ENCODE results near the gene CGRRF1. TPM values are rescaled to one million over a fixed set of nuclear protein-coding genes. Genes with fewer than 3 reads are reported as not detected.

The CGRRF1 gene
- total and polyA plus RNA-seq, 2 donors, result 17.0 to 28.3 TPM

DNA sequence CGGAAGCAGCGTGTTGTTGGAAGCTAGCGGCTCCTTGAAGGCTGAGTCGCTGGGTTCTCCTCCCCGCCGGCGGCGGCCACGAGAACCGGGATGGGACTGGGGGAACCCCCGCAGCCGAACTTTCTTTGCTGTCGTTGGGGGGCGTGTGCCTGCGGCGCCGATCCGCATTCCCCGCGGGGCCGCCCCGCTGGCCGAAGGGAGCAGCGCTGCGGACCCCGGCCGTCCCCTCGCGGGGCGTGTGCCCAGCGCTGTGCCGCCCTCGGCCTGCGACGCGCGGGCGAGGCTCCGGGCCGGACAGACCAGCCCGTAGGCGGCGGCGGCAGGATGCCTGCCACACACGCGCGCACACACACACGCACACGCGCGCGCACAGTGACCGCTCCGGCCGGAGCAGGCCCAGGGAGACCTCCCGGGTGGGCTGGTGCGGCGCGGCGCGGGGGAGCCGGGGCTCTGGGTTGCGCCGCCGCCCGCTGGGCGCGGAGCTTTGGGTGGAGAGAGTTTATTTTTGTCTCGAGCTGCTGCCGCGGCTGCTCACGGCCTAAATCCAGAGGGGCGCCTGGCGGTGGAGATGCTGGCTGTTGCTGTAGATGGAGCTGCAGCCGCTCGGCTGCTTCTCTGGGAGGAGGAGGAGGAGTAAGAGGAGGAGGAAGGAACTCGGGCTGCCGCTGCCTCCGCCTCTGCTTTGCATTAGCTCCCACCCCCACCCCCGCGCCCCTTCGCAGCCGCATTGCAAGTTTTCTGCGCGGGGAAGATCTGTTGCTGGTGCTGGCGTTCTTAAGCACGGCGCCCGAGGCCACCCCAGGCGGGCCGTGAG is 56.9 kb downstream of the CGRRF1 start, which contains the start of gene SAMD4A:
Gene SAMD4A, plus strand, starts transcription at position 719 of the 814 bp plus-strand sequence. CDS start 789 bp downstream, outside the sequence.
- WGBS, result under 1% methylated on average over 91 of the region's 91 CpGs

DNA sequence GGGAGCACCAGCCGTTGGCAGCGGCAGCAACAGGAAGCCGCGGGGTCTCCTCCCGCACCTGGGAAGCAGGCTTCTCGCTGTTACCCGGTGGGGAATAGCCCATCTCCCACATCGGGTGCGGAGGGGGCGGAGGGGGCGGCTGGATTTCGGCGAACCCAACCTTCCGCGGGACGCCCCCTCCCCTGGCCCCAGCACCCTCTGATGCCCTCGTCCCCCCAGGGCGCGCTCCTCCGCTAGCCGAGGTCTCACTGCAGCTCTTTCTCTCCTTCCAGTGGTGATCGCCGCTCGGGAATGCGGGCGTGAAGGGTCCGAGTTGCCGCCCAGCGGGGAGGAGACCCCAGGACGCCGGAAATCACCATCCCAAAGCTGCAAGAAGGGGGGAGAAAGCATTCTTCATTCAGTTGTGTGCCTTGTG is 57.5 kb downstream of the CGRRF1 start:
- H3K4me1 ChIP-seq (ENCODE audit: insufficient read depth), result no peaks in the 10 kb centered on the region
- WGBS, result under 1% methylated on average over 31 of the region's 31 CpGs
- DNase-seq (ENCODE audit: extremely low spot score), result no peak
- H3K27ac ChIP-seq (ENCODE audit: low read depth), result peak overlapping the region; percentile 96
- H3K36me3 ChIP-seq (ENCODE audit: insufficient read depth), result no peaks in the 10 kb centered on the region
- peak overlapping the region; percentile 75 for H3K4me3 ChIP-seq (ENCODE audit: low read depth, low read length)

More for the DNA sequence above, 56.9 kb downstream of the CGRRF1 start, which contains the start of gene SAMD4A:
- peak within 1 kb of the TSS; percentile 75 for H3K4me3 ChIP-seq (ENCODE audit: low read depth, low read length)
- H3K36me3 ChIP-seq (ENCODE audit: insufficient read depth), result no peaks in the 10 kb centered on the region
- no peaks in the 10 kb centered on the region for H3K4me1 ChIP-seq (ENCODE audit: insufficient read depth)
- DNase-seq (ENCODE audit: extremely low spot score), result no peak
- peak within 1 kb of the TSS; percentile 96 for H3K27ac ChIP-seq (ENCODE audit: low read depth)

DNA sequence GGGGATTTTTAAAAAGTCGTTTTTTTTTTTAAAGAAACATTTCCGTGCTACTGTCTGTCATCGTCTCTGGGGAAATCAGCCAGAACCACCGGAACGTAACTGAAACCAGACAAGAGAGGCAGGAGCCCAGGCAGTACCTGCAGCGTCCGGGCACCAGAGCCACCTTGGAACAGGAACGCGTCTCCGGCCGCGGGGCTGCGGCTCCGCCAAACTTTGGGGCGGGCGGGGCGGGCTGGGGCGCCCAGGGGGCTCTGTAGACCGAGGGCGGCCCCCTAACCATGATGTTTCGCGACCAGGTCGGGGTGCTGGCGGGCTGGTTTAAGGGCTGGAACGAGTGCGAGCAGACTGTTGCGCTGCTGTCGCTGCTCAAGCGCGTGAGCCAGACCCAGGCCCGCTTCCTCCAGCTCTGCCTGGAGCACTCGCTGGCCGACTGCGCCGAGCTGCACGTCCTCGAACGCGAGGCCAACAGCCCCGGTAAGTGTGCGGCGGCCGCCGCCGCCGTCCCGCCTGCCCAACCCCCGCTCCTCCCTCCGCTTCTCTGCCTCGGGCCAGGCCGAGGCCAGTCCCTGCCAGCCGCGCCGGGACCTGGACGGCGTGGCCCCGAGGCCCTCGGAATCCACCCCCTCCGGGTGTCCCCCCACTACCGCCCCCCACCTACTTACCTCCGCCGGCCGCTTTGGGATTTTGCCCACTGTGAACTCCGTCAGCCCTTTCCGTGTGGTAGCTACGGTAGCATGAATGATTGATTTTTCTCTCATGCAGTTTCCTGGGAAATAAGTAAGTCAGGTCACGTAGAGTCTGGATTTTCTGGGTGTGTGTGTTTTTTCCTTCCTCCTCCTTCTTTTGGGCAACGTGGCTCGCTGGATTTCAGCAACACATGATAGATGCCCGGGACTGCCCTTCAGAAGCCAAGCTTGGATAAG is 58.2 kb downstream of the CGRRF1 start:
- Histone ChIP-seq H3K27ac (ENCODE audit: low read depth) (peak overlapping the region; percentile 96), H3K4me3 (ENCODE audit: low read depth, low read length) (peak overlapping the region; percentile 75), H3K36me3 (ENCODE audit: insufficient read depth) (no peaks in the 10 kb centered on the region), H3K4me1 (ENCODE audit: insufficient read depth) (no peaks in the 10 kb centered on the region)
- DNase-seq (ENCODE audit: extremely low spot score), result no peak
- WGBS, result under 1% methylated on average over 70 of the region's 70 CpGs

DNA sequence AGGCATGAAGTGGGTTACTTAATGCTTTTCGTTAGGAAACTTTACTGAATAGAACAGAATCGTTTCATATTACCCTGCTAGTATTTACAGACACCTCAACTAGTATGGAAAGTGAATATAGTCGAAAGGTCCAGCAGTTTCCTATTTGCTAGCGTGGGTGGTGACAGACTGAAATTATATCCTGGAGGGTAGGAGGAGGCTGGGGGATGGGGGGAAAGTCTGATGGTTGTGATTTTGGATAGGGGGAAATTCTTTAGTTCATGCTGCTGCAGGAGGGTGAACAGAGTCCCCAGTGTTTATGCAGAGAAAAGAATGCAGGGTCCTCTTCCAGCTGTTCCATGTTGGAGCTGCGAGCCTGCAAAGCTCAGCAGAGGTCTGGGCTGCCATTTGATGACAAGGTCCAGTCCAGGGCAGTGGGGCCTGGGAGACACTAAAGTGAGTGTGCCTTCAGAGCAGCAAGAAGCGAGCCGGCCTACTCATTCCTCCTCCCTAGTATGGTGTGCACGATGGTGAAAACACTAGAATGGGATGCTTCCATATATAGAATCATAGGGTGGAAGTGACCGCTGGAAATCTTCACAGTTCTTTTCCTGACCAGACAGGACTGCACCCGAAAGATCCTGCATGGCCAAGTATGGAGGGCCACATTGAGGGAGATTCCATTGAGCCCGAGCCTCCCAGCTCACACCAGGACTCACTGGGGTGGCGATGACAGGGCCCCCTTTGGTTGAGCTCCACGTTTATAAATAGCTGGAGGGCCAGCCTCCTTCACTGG is 59.3 kb downstream of the CGRRF1 start:
- H3K4me1 ChIP-seq (ENCODE audit: insufficient read depth), result no peaks in the 10 kb centered on the region
- no peak for DNase-seq (ENCODE audit: extremely low spot score)
- 24% methylated on average over 13 of the region's 13 CpGs for WGBS

DNA sequence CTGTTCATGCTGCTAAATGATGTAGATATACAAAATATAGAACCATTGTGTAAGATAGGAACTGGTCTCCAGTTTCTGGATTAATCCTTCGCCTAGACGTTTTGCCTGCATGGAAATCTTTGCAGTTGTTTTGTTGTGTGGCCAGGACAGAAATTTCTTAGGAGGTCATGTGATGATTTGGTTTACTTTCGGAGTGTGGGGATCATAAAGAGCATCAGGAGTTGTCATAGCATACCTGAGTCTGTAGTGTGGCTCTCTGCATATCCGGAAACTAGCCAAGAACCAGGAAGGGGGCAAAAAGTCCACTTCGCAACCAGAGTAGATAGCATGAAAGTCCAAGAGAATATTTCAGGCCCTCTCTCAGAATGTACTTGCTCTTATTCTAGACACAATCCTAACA is 60.3 kb downstream of the CGRRF1 start:
- no peak overlapping the region for H3K27ac ChIP-seq (ENCODE audit: low read depth)
- WGBS, result 66% methylated on average over 5 of the region's 5 CpGs
- H3K36me3 ChIP-seq (ENCODE audit: insufficient read depth), result no peaks in the 10 kb centered on the region
- H3K4me3 ChIP-seq (ENCODE audit: low read depth, low read length), result no peak overlapping the region
- H3K4me1 ChIP-seq (ENCODE audit: insufficient read depth), result no peaks in the 10 kb centered on the region
- DNase-seq (ENCODE audit: extremely low spot score), result no peak

More for the DNA sequence above, 59.3 kb downstream of the CGRRF1 start:
- Histone ChIP-seq H3K36me3 (ENCODE audit: insufficient read depth) (no peaks in the 10 kb centered on the region), H3K27ac (ENCODE audit: low read depth) (peak overlapping the region; percentile 41), H3K4me3 (ENCODE audit: low read depth, low read length) (no peak overlapping the region)

DNA sequence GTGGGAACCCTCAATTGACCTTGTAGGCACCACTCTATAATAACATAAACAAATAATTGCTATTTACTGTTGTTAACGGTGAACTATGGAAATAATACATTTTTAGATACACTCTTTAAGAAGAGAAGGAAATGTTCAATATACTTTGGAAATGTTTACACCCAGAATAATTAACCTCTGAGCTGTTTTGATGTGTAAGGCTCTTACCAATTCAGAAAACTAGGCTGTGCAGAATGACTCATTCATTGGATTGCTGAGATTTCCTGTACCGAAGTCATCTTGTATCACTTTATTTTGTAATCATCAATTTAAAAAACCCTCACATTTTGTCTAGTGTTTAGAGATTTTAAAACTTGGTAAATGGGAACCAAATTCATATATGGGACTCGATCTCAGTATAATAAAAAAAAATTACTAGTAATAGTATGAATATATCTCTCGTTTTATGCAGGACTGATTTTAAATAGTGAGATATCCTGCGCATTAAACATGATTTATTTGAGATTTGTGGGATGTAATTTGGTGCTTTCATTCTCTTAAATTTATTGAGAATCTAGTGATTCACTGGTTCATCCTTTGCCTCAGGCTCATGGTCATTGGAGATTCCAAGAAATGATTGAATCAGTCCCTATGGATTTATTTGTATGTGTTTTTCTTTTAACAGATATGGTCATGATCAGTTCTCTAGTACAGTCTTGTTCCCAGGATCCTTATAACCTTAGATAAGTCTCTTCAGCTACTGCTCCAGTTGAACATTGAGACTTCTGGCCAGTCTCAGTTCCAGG is 61.1 kb downstream of the CGRRF1 start:
- Histone ChIP-seq H3K36me3 (ENCODE audit: insufficient read depth) (no peaks in the 10 kb centered on the region), H3K4me1 (ENCODE audit: insufficient read depth) (no peaks in the 10 kb centered on the region), H3K27ac (ENCODE audit: low read depth) (no peak overlapping the region), H3K4me3 (ENCODE audit: low read depth, low read length) (no peak overlapping the region)
- 64% methylated on average over 5 of the region's 5 CpGs for WGBS
- no peak for DNase-seq (ENCODE audit: extremely low spot score)

DNA sequence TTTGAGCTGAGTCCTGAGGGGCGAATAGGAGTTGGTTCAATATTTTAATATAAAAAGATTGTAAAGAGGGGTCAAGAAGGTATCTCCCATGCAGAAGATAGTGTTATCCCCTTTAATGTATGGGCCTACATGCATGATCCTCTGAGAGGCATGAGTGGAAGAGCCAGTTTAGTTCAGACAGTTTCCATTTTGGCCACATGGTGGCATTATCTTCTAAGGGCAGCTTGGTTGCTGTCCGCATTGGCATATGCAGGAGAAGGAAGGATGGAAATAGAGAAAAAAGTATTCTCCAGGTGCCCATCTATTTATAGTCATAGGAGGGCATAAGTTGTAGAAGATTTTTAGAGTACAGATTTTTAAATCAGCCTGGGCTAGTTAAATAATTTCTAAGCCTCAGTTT is 62.6 kb downstream of the CGRRF1 start:
- H3K36me3 ChIP-seq (ENCODE audit: insufficient read depth), result no peaks in the 10 kb centered on the region
- 98% methylated on average over 2 of the region's 2 CpGs for WGBS
- no peak for DNase-seq (ENCODE audit: extremely low spot score)
- no peak overlapping the region for H3K27ac ChIP-seq (ENCODE audit: low read depth)
- no peaks in the 10 kb centered on the region for H3K4me1 ChIP-seq (ENCODE audit: insufficient read depth)
- no peak overlapping the region for H3K4me3 ChIP-seq (ENCODE audit: low read depth, low read length)

DNA sequence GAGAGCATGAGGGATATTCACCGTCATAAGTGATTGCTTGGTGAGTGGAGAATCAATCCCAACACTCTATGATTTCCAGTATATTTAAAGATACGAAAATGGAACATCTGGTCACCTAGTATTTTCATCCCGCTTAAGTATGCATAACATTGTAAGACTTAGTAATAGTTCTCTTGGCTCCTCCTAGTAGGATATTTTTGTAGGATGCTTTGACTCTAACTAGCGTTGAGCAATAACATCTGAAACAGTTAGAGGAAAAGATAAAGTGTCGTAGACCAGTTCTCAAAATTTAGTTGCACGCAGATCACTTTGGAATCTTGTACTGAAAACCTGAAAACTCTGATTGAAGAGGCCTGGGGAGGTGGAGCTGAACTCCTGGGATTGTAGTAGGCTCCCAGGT is 64.8 kb downstream of the CGRRF1 start:
- WGBS, result 84% methylated on average over 6 of the region's 6 CpGs
- Histone ChIP-seq H3K36me3 (ENCODE audit: insufficient read depth) (no peaks in the 10 kb centered on the region), H3K4me3 (ENCODE audit: low read depth, low read length) (no peak overlapping the region), H3K27ac (ENCODE audit: low read depth) (no peak overlapping the region), H3K4me1 (ENCODE audit: insufficient read depth) (no peaks in the 10 kb centered on the region)
- DNase-seq (ENCODE audit: extremely low spot score), result no peak

DNA sequence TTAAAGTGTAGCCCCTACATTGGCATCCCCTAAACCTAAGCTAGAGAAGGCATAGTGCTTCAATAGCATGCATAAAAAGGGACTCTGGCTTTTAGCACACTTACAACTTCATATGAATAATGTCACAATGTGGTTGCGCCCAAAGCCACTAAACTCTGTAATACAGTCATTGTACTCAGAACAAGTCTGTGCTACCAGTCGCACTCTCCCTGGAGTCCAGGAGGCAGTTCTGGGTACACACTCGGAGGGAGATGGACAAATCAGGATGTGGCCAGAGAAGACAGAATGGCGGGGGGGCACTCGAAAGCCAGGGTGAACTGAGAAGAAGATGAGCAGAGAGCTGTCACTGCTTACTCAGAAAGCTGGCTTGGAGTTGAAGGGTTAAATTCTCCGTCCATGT is 67.8 kb downstream of the CGRRF1 start:
- no peak overlapping the region for H3K27ac ChIP-seq (ENCODE audit: low read depth)
- no peaks in the 10 kb centered on the region for H3K4me1 ChIP-seq (ENCODE audit: insufficient read depth)
- no peak for DNase-seq (ENCODE audit: extremely low spot score)
- H3K4me3 ChIP-seq (ENCODE audit: low read depth, low read length), result no peak overlapping the region
- H3K36me3 ChIP-seq (ENCODE audit: insufficient read depth), result no peaks in the 10 kb centered on the region
- WGBS, result 84% methylated on average over 6 of the region's 6 CpGs

DNA sequence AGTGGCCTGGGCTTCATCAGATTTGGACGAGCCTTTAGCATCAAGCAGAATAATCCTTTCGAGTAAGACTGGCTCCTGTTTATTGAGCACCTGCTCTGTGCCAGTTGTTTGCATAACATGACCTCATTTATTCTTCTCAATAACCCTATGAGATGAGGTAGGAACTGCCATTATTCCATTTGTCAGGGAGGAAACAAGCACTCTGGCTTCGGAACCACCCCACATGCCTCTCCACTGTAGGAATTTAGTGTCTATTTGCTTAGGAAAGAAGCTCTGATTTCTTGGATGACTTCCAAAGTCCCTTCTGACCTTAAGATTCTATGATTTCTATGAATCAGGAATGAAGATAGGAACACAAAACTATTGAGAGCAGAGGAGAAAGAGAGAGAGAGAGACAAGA is 68.3 kb downstream of the CGRRF1 start:
- Histone ChIP-seq H3K4me1 (ENCODE audit: insufficient read depth) (no peaks in the 10 kb centered on the region), H3K27ac (ENCODE audit: low read depth) (no peak overlapping the region), H3K36me3 (ENCODE audit: insufficient read depth) (no peaks in the 10 kb centered on the region), H3K4me3 (ENCODE audit: low read depth, low read length) (no peak overlapping the region)
- no peak for DNase-seq (ENCODE audit: extremely low spot score)
- WGBS, result 49% methylated on average over 3 of the region's 3 CpGs

DNA sequence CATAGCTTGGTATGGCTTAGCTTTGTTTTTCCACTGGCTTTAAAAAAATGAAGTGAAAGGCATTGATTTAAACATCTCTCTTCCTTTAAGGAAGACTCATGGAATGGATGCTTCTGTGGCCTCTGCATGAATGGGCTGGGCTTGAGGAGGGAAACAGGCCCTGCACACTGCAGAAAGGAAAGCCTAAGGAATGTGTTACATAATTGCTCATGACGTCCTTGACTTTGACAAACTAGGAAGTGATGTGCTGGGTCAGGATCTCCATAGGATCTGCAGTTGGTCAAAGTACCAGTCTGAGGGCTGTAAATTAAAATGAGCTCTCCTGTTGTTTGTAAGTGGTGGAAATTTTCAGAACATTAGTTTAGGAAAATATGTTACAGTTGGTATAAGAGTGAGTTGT is 69.9 kb downstream of the CGRRF1 start:
- 16% methylated on average over 1 of the region's 1 CpG for WGBS
- Histone ChIP-seq H3K27ac (ENCODE audit: low read depth) (no peak overlapping the region), H3K4me3 (ENCODE audit: low read depth, low read length) (no peak overlapping the region), H3K4me1 (ENCODE audit: insufficient read depth) (no peaks in the 10 kb centered on the region), H3K36me3 (ENCODE audit: insufficient read depth) (no peaks in the 10 kb centered on the region)
- DNase-seq (ENCODE audit: extremely low spot score), result no peak

DNA sequence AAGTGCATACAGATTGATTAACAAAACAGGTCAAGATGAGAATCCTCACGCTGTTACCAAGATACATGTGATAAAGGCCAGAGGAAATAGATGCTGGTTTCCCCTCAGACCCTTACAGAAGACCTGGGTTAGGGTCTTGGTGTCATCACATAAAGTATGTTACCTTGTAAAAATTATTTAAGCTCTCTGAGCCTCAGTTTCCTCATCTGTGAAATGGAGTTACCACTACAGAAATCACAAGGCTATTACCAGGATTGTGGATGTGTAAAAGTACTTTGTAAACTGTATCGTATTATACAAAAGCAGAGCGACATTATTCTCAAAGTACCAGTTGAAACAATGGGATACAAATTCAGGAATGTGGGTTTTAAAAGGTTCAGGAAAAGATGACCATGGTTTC is 71.2 kb downstream of the CGRRF1 start:
- H3K27ac ChIP-seq (ENCODE audit: low read depth), result no peak overlapping the region
- H3K36me3 ChIP-seq (ENCODE audit: insufficient read depth), result no peaks in the 10 kb centered on the region
- no peak overlapping the region for H3K4me3 ChIP-seq (ENCODE audit: low read depth, low read length)
- no peaks in the 10 kb centered on the region for H3K4me1 ChIP-seq (ENCODE audit: insufficient read depth)
- WGBS, result 98% methylated on average over 3 of the region's 3 CpGs
- DNase-seq (ENCODE audit: extremely low spot score), result no peak
